ENCODE data around the gene ADAMTS8. TPM values are rescaled to one million over a fixed set of nuclear protein-coding genes. Genes with fewer than 3 reads are reported as not detected.
A peak's percentile ranks its signal among the peaks of the same experiment; 100 is the strongest.

The ADAMTS8 gene
- total RNA-seq, 2 donors from 2014 or later: 1.00 to 4.0 TPM

GRCh38 chr11:130369713-130370112 is 58.7 kb downstream of the ADAMTS8 start:
- no peak overlapping the region for H3K27ac ChIP-seq (ENCODE audit: low read depth, low read length)
- peaks cover 2% of the 10 kb centered on the region for H3K9me3 Mint-ChIP-seq
- no peaks in the 10 kb centered on the region for H3K36me3 Mint-ChIP-seq (ENCODE audit: low read depth)
- no peak overlapping the region for H3K27ac Mint-ChIP-seq
- H3K9me3 ChIP-seq (ENCODE audit: control insufficient read depth, low read length): no peaks in the 10 kb centered on the region
- H3K4me1 Mint-ChIP-seq: peaks cover 13% of the 10 kb centered on the region
- no peak overlapping the region for H3K4me3 ChIP-seq (ENCODE audit: low read length)
- no peaks in the 10 kb centered on the region for H3K27me3 ChIP-seq (ENCODE audit: control insufficient read depth, insufficient read depth, low read length, poor library complexity, severe bottlenecking)
- H3K36me3 ChIP-seq (ENCODE audit: control insufficient read depth, insufficient read depth, low read length): no peaks in the 10 kb centered on the region
- WGBS, 2 experiments (ENCODE audit: insufficient coverage in 1 of 2, insufficient read length in 1 of 2): 97 to 100% methylated on average over 3 to 4 of the region's 4 CpGs
- TF ChIP-seq CTCF (conservative IDR thresholded peaks at IDR 0.05): no peak
- no peak overlapping the region for H3K9ac ChIP-seq (ENCODE audit: extremely low read depth, low read length, poor library complexity, severe bottlenecking)
- no peak overlapping the region for H3K4me3 Mint-ChIP-seq
- DNase-seq: no peak
- H3K4me1 ChIP-seq (ENCODE audit: control insufficient read depth, insufficient read depth, low read length): no peaks in the 10 kb centered on the region
- H3K27me3 Mint-ChIP-seq (ENCODE audit: insufficient read depth): no peaks in the 10 kb centered on the region

- TF ChIP-seq CTCF (conservative IDR thresholded peaks at IDR 0.05): peak; percentile 54
- no peaks in the 10 kb centered on the region for H3K36me3 Mint-ChIP-seq (ENCODE audit: low read depth)
- no peak overlapping the region for H3K4me3 Mint-ChIP-seq
- peaks cover 1% of the 10 kb centered on the region for H3K9me3 Mint-ChIP-seq
- peaks cover 13% of the 10 kb centered on the region for H3K4me1 Mint-ChIP-seq
- Histone ChIP-seq H3K4me1 (ENCODE audit: control insufficient read depth, insufficient read depth, low read length) (no peaks in the 10 kb centered on the region), H3K27me3 (ENCODE audit: control insufficient read depth, insufficient read depth, low read length, poor library complexity, severe bottlenecking) (no peaks in the 10 kb centered on the region), H3K36me3 (ENCODE audit: control insufficient read depth, insufficient read depth, low read length) (no peaks in the 10 kb centered on the region), H3K9ac (ENCODE audit: extremely low read depth, low read length, poor library complexity, severe bottlenecking) (no peak overlapping the region), H3K4me3 (ENCODE audit: low read length) (no peak overlapping the region), H3K9me3 (ENCODE audit: control insufficient read depth, low read length) (no peaks in the 10 kb centered on the region), H3K27ac (ENCODE audit: low read depth, low read length) (no peak overlapping the region)
- H3K27me3 Mint-ChIP-seq (ENCODE audit: insufficient read depth): no peaks in the 10 kb centered on the region
- H3K27ac Mint-ChIP-seq: no peak overlapping the region
- WGBS, 2 experiments (ENCODE audit: insufficient coverage in 1 of 2, insufficient read length in 1 of 2): 90 to 91% methylated on average over 6 of the region's 6 CpGs
- no peak for DNase-seq
Measured at GRCh38 chr11:130369141-130369691, 59.2 kb downstream of the ADAMTS8 start.

GRCh38 chr11:130359419-130359818 is 69.0 kb downstream of the ADAMTS8 start:
- Histone ChIP-seq H3K36me3 (ENCODE audit: control insufficient read depth, insufficient read depth, low read length) (no peaks in the 10 kb centered on the region), H3K9ac (ENCODE audit: extremely low read depth, low read length, poor library complexity, severe bottlenecking) (no peak overlapping the region), H3K4me3 (ENCODE audit: low read length) (no peak overlapping the region), H3K9me3 (ENCODE audit: control insufficient read depth, low read length) (peaks cover 38% of the 10 kb centered on the region), H3K4me1 (ENCODE audit: control insufficient read depth, insufficient read depth, low read length) (no peaks in the 10 kb centered on the region), H3K27ac (ENCODE audit: low read depth, low read length) (no peak overlapping the region), H3K27me3 (ENCODE audit: control insufficient read depth, insufficient read depth, low read length, poor library complexity, severe bottlenecking) (no peaks in the 10 kb centered on the region)
- H3K4me1 Mint-ChIP-seq: peaks cover 4% of the 10 kb centered on the region
- no peak overlapping the region for H3K4me3 Mint-ChIP-seq
- DNase-seq: no peak
- no peak for TF ChIP-seq CTCF (conservative IDR thresholded peaks at IDR 0.05)
- no peak overlapping the region for H3K27ac Mint-ChIP-seq
- peaks cover 2% of the 10 kb centered on the region for H3K36me3 Mint-ChIP-seq (ENCODE audit: low read depth)
- H3K9me3 Mint-ChIP-seq: peaks cover 28% of the 10 kb centered on the region
- no peaks in the 10 kb centered on the region for H3K27me3 Mint-ChIP-seq (ENCODE audit: insufficient read depth)
